Activated CD4-positive, alpha-beta T cell treated with anti-CD3 and anti-CD28 coated beads, Interleukin-2, Interleukin-4, amounts not matched to agents 100 ng/mL and 50 ng/mL, durations not matched to agents 16 hours and 8 hours (primary cell): ENCODE results near the gene SSNA1.

Source experiments
- DNase-seq: peaks from one replicate; pipeline ENCODE4 v3.0.0-alpha.2; 2020; ENCODE audit warnings: low spot score

SSNA1 gene

GRCh38 chr9:137201205-137201868, 12.9 kb downstream of the SSNA1 start:
- no peak for DNase-seq

- no peak for DNase-seq
Observed at GRCh38 chr9:137202966-137203365, 14.5 kb downstream of the SSNA1 start.

GRCh38 chr9:137204731-137205125, 16.3 kb downstream of the SSNA1 start:
- DNase-seq: no peak

GRCh38 chr9:137205126-137206069, 16.9 kb downstream of the SSNA1 start, which contains the start of the genes NDOR1 and TMEM203:
Gene NDOR1 (plus strand): TSS chr9:137205700. CDS start chr9:137205778, 78 bp downstream.
Gene TMEM203 (minus strand): TSS chr9:137205648. CDS start chr9:137205414, 234 bp downstream.
- peak; percentile 95 for DNase-seq

- no peak for DNase-seq
Observed at GRCh38 chr9:137206602-137207001, 18.1 kb downstream of the SSNA1 start.

- DNase-seq: no peak
Observed at GRCh38 chr9:137211532-137211931, 23.1 kb downstream of the SSNA1 start.

GRCh38 chr9:137212520-137212919, 24.0 kb downstream of the SSNA1 start:
- no peak for DNase-seq

GRCh38 chr9:137213160-137214060, 24.9 kb downstream of the SSNA1 start:
- no peak for DNase-seq

- no peak for DNase-seq
Observed at GRCh38 chr9:137214620-137215019, 26.1 kb downstream of the SSNA1 start.

GRCh38 chr9:137215196-137215986, 26.9 kb downstream of the SSNA1 start:
- DNase-seq: no peak

- no peak for DNase-seq
Observed at GRCh38 chr9:137216188-137216965, 27.9 kb downstream of the SSNA1 start.

GRCh38 chr9:137217276-137218211, 29.1 kb downstream of the SSNA1 start:
- no peak for DNase-seq

GRCh38 chr9:137218212-137218753, 29.8 kb downstream of the SSNA1 start:
- DNase-seq: no peak

- DNase-seq: no peak
Observed at GRCh38 chr9:137218754-137219271, 30.3 kb downstream of the SSNA1 start.

- DNase-seq: no peak
Observed at GRCh38 chr9:137219757-137220316, 31.4 kb downstream of the SSNA1 start.

- DNase-seq: no peak
Observed at GRCh38 chr9:137220317-137221094, 32.0 kb downstream of the SSNA1 start.

- DNase-seq: no peak
Observed at GRCh38 chr9:137221095-137221505, 32.6 kb downstream of the SSNA1 start.
